ENCODE measurements around the gene LGR6.

Gene LGR6

DNA sequence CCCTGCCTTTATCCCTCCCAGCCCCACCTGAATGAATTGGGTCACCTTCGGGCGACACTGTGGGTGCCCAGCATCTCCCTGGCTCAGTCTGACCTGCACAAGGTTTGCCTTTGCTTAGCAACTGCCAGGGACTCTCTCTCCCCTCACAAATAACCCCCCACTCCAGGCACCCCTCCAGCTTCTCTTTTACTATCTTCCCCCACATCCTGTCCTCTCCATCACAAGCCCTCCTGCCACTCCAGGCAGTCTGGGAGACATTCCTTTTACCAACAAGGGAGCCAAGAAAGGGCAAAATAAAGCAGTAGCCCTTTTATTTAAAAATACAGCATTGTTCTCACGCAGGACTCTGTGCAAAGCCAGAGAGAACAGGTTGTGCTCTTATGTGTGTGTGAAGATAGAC is 23.9 kb downstream of the LGR6 start:
- TF ChIP-seq, protein P1, sequence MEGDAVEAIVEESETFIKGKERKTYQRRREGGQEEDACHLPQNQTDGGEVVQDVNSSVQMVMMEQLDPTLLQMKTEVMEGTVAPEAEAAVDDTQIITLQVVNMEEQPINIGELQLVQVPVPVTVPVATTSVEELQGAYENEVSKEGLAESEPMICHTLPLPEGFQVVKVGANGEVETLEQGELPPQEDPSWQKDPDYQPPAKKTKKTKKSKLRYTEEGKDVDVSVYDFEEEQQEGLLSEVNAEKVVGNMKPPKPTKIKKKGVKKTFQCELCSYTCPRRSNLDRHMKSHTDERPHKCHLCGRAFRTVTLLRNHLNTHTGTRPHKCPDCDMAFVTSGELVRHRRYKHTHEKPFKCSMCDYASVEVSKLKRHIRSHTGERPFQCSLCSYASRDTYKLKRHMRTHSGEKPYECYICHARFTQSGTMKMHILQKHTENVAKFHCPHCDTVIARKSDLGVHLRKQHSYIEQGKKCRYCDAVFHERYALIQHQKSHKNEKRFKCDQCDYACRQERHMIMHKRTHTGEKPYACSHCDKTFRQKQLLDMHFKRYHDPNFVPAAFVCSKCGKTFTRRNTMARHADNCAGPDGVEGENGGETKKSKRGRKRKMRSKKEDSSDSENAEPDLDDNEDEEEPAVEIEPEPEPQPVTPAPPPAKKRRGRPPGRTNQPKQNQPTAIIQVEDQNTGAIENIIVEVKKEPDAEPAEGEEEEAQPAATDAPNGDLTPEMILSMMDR (conservative IDR thresholded peaks at IDR 0.05; ENCODE audit: low read length), result no peak
- no peak overlapping the region for H3K4me3 ChIP-seq (ENCODE audit: low read length)
- DNase-seq (ENCODE audit: low read depth), result no peak

DNA sequence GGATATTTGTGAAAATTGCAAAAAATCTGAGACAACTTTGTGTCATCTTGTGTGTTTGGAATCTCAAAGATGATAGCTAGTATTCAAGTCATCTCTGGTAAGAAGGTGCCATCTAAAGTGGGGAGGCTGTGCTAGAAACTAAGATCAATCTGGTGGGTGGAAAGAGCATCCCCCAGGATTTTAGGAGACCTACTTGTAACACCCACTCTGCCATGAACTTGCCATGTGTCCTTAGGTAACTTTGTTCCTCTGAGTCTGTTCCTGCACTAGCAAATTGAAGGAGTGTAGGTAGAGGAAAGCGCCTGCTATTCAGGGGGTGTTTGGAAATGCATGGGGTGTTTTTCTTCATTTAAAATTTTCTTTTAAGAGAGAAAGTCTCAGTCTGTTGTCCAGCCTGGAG is 24.4 kb downstream of the LGR6 start:
- H3K4me3 ChIP-seq (ENCODE audit: low read length), result no peak overlapping the region
- TF ChIP-seq, protein P1 (conservative IDR thresholded peaks at IDR 0.05; ENCODE audit: low read length), result no peak
- no peak for DNase-seq (ENCODE audit: low read depth)

DNA sequence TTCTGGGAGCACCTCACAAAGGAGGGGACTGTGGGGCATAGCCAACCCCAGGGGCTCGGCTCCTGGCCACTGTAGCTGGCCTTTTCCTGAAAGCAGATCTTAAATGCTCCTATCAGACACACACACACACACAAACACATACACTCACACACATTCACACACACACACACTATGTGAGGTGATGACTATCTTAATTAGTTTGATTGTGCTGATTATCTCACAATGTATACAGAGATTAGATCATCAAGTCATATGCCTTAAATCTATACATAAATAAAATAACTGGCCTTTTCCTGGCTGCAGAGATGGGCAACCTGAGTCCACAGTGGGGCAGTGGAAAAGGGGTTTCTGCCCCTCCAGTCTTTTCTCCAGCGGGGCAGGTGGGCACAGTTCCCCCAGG is 27.1 kb downstream of the LGR6 start:
- no peak overlapping the region for H3K4me3 ChIP-seq (ENCODE audit: low read length)
- TF ChIP-seq, protein P1 (conservative IDR thresholded peaks at IDR 0.05; ENCODE audit: low read length), result no peak
- DNase-seq (ENCODE audit: low read depth), result no peak

GRCh38 chr1:202221911-202222909 is 28.6 kb downstream of the LGR6 start:
- H3K4me3 ChIP-seq (ENCODE audit: low read length), result no peak overlapping the region
- DNase-seq (ENCODE audit: low read depth), result no peak
- TF ChIP-seq, protein P1 (conservative IDR thresholded peaks at IDR 0.05; ENCODE audit: low read length), result no peak

DNA sequence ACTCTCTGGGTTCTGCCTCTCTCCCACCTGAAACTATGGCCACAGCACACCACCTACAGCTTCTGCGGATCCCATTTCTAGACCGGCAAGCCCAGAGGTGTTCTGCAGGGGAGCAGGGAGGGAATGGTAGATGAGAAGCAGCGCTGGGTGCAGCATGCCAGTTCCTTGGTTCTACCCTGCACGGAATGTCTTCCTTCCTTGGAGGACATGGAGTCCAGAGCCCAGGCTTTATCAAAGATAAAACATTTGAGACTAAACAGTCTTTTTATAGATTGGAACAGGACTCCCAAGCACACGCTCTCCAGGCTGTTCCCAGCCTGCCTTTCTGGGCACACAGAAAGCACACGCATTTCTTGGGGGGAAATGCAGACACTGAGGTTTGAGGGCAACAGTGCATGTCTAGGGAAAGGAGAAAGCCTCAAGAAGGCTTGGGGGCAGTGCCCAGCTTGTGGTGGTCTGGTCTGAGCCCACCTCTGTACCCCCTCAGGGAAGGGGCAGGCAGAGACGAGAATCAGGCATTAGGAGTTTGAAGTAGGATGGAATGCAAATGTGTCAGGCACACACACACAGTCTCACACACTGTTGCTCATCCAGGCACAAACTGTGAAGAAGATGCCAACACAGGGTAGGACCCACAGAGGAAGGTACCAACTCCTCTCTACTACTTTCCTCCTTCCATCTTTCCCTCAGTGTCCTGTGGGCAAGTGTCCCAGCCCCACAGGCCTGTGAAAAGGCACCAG is 29.7 kb downstream of the LGR6 start:
- DNase-seq (ENCODE audit: low read depth), result no peak
- H3K4me3 ChIP-seq (ENCODE audit: low read length), result no peak overlapping the region
- TF ChIP-seq, protein P1 (conservative IDR thresholded peaks at IDR 0.05; ENCODE audit: low read length), result no peak

DNA sequence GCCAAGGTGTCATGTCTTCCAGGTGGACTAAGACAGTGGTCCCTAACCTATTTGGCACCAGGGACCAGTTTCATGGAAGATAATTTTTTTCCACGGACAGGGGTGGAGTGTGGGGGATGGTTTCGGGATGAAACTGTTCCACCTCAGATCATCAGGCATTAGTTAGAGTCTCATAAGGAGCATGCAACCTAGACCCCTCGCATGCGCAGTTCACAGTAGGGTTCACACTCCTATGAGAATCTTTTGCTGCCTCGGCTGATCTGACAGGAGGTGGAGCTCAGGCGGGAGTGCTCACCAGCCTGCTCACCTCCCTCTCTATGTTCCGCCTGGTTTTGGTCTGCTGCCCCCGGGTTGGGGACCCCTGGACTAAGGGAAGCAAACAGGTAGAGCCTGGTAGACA is 30.9 kb downstream of the LGR6 start:
- TF ChIP-seq, protein P1 (conservative IDR thresholded peaks at IDR 0.05; ENCODE audit: low read length), result no peak
- H3K4me3 ChIP-seq (ENCODE audit: low read length), result no peak overlapping the region
- DNase-seq (ENCODE audit: low read depth), result no peak

Data from AG10803 (cell line).